IMR-90 (cell line): ENCODE results near the gene SLBP. TPM values are rescaled to one million over a fixed set of nuclear protein-coding genes. Genes with fewer than 3 reads are reported as not detected.

Experiments used
- ATAC-seq: fragments of 200-7000 bp; cut with Tn5 transposase; 2 replicates; pipeline ENCODE4 v1.9.1; 2020; ENCODE audit warnings: low read depth, mild to moderate bottlenecking, moderate library complexity
- BruUV-seq: library from RNA; stranded (reverse); fragments of 400-500 nt; replicated peaks from 2 replicates; lab custom pipeline; 2021; lab: Mats Ljungman, UMichigan
- CTCF ChIA-PET: fragments of 300-600 bp; formaldehyde crosslinking; extraction: SDS; loops from one replicate; lab custom pipeline; 2021; ENCODE audit warnings: antibody characterized with exemption; lab: Yijun Ruan, JAX
- POLR2A ChIA-PET: fragments of 300-600 bp; sonication (Branson Sonifier 250); formaldehyde crosslinking; loops from one replicate; lab custom pipeline; 2022; ENCODE audit warnings: antibody characterized with exemption; ENCODE audit not compliant: unreplicated experiment; lab: Charles Lee
- DNase-seq: peaks from one replicate; pipeline ENCODE4 v3.0.0; 2013
- H2AFZ ChIP-seq: replicated peaks from 2 replicates; pipeline ENCODE3; 2013; ENCODE audit warnings: low read length, mild to moderate bottlenecking; ENCODE audit not compliant: poor library complexity
- H2AK5ac ChIP-seq: 2 replicates; pipeline ENCODE4 v1.6.1; 2013; ENCODE audit warnings: low read depth, low read length, inconsistent platforms
- H2AK9ac ChIP-seq: replicated peaks from 2 replicates; pipeline ENCODE3; 2013; ENCODE audit warnings: mild to moderate bottlenecking, low read depth, low read length, moderate library complexity; ENCODE audit not compliant: poor library complexity
- H2BK120ac ChIP-seq: 2 replicates; pipeline ENCODE4 v1.6.1; 2013; ENCODE audit warnings: low read depth, low read length, inconsistent platforms
- H2BK15ac ChIP-seq: 3 replicates; pipeline ENCODE4 v1.6.1; 2013; ENCODE audit warnings: low read depth, low read length, inconsistent platforms
- H2BK20ac ChIP-seq: 2 replicates; pipeline ENCODE4 v1.6.1; 2013; ENCODE audit warnings: low read depth, mild to moderate bottlenecking, inconsistent platforms, low read length, moderate library complexity
- H2BK5ac ChIP-seq: 2 replicates; pipeline ENCODE4 v1.6.1; 2013; ENCODE audit warnings: mild to moderate bottlenecking, low read depth, low read length, inconsistent platforms; ENCODE audit not compliant: poor library complexity, severe bottlenecking
- H3K14ac ChIP-seq: replicated peaks from 2 replicates; pipeline ENCODE4 v1.6.1; 2013; ENCODE audit warnings: low read depth, low read length, inconsistent platforms
- H3K18ac ChIP-seq: 2 replicates; pipeline ENCODE4 v1.6.1; 2013; ENCODE audit warnings: low read depth, low read length, control low read depth
- H3K23ac ChIP-seq: 2 replicates; pipeline ENCODE4 v1.6.1; 2013; ENCODE audit warnings: low read depth, low read length, inconsistent platforms
- H3K27ac ChIP-seq: 2 replicates; pipeline ENCODE4 v1.5.1; 2013; ENCODE audit warnings: mild to moderate bottlenecking, control low read depth, low read length; ENCODE audit not compliant: insufficient read depth
- H3K27me3 ChIP-seq: 2 replicates; pipeline ENCODE4 v1.6.1; 2013; ENCODE audit warnings: low read length; ENCODE audit not compliant: control insufficient read depth, insufficient read depth
- H3K36me3 ChIP-seq: 2 replicates; pipeline ENCODE4 v1.6.1; 2013; ENCODE audit warnings: low read length, mixed read lengths; ENCODE audit not compliant: control insufficient read depth, insufficient read depth
- H3K4ac ChIP-seq: 2 replicates; pipeline ENCODE4 v1.6.1; 2013; ENCODE audit warnings: low read depth, low read length, inconsistent platforms
- H3K4me1 ChIP-seq: 2 replicates; pipeline ENCODE4 v1.6.1; 2013; ENCODE audit warnings: low read length, mixed read lengths; ENCODE audit not compliant: control insufficient read depth, insufficient read depth
- H3K4me2 ChIP-seq: 2 replicates; pipeline ENCODE4 v1.6.1; 2013; ENCODE audit warnings: low read depth, mild to moderate bottlenecking, control low read depth, low read length, moderate library complexity
- H3K4me3 ChIP-seq: 2 replicates; pipeline ENCODE4 v1.5.1; 2013; ENCODE audit warnings: low read depth, mild to moderate bottlenecking, control low read depth, low read length, moderate library complexity; ENCODE audit not compliant: insufficient read depth
- H3K56ac ChIP-seq: 2 replicates; pipeline ENCODE4 v1.6.1; 2013; ENCODE audit warnings: low read length, inconsistent platforms; ENCODE audit not compliant: insufficient read depth; ENCODE audit errors: extremely low read depth
- H3K79me1 ChIP-seq, 2 experiments: 2 replicates each; pipeline ENCODE4 v1.6.1; 2013; ENCODE audit warnings: low read length in 2 of 2, inconsistent platforms in 1 of 2, low read depth in 1 of 2
- H3K9ac ChIP-seq: 2 replicates; pipeline ENCODE4 v1.6.1; 2013; ENCODE audit warnings: low read depth, low read length, control low read depth
- H3K9me1 ChIP-seq: 2 replicates; pipeline ENCODE4 v1.6.1; 2013; ENCODE audit warnings: low read length, inconsistent platforms; ENCODE audit not compliant: insufficient read depth
- H3K9me3 ChIP-seq: 2 replicates; pipeline ENCODE4 v1.6.1; 2013; ENCODE audit warnings: low read length; ENCODE audit not compliant: control insufficient read depth, insufficient read depth
- H4K20me1 ChIP-seq: 2 replicates; pipeline ENCODE4 v1.6.1; 2013; ENCODE audit warnings: low read length, inconsistent platforms; ENCODE audit not compliant: insufficient read depth
- H4K5ac ChIP-seq: 2 replicates; pipeline ENCODE4 v1.6.1; 2013; ENCODE audit warnings: mild to moderate bottlenecking, low read depth, low read length, control low read depth
- H4K8ac ChIP-seq, 2 experiments: 2 replicates each; pipeline ENCODE4 v1.6.1; 2013; ENCODE audit warnings: low read depth in 2 of 2, low read length in 2 of 2, control low read depth in 1 of 2, inconsistent platforms in 1 of 2
- H4K91ac ChIP-seq: 2 replicates; pipeline ENCODE4 v1.6.1; 2013; ENCODE audit warnings: low read depth, low read length, inconsistent platforms; ENCODE audit not compliant: insufficient read depth
- CEBPB ChIP-seq: IDR thresholded peaks from 2 replicates; pipeline ENCODE4 v1.6.1; 2012; ENCODE audit warnings: low read depth, low read length, improper control_type of control experiment
- MAZ ChIP-seq: IDR thresholded peaks from 2 replicates; pipeline ENCODE4 v1.6.1; 2012; ENCODE audit warnings: low read depth, mild to moderate bottlenecking, low read length, improper control_type of control experiment, moderate library complexity, borderline replicate concordance
- RAD21 ChIP-seq: IDR thresholded peaks from 2 replicates; pipeline ENCODE4 v1.6.1; 2012; ENCODE audit warnings: low read length, improper control_type of control experiment
- RCOR1 ChIP-seq: IDR thresholded peaks from 2 replicates; pipeline ENCODE4 v1.6.1; 2012; ENCODE audit warnings: mild to moderate bottlenecking, low read length, improper control_type of control experiment; ENCODE audit not compliant: insufficient replicate concordance
- RFX5 ChIP-seq: IDR thresholded peaks from 2 replicates; pipeline ENCODE4 v1.8.0; 2012; ENCODE audit warnings: low read depth, mild to moderate bottlenecking, low read length, moderate library complexity
- WGBS, 2 experiments: methylation state at CpG; one replicate each; pipeline versions ENCODE4 v1.1.5 to v1.1.7; 2013; ENCODE audit warnings: missing lambda C conversion rate in 2 of 2; ENCODE audit not compliant: insufficient read length in 1 of 2; ENCODE audit errors: extremely low coverage in 2 of 2; 5-methylcytosine and 5-hydroxymethylcytosine counted together
- dilution Hi-C: fragments of 300-500 bp; cut with HindIII; formaldehyde crosslinking; loops from one replicate; pipeline ENCODE4 v1.14.3; 2018; ENCODE audit warnings: low sequenced_read_pairs; ENCODE audit not compliant: unreplicated experiment
- in situ Hi-C: fragments of 300-500 bp; cut with MboI; formaldehyde crosslinking; loops from 3 replicates; pipeline ENCODE4 v1.14.3; 2019; ENCODE audit warnings: low sequenced_read_pairs, inconsistent platforms, mixed read lengths
- intact Hi-C: fragments of 100-400 bp; cut with micrococcal nuclease; formaldehyde crosslinking; loops from 2 replicates; pipeline ENCODE4 v1.10.0; 2022
- polyA plus RNA-seq, 3 experiments: library from polyadenylated mRNA; depleted of rRNA; stranded (reverse); fragments of >200 nt; gene quantifications; 2 replicates each; pipeline ENCODE4 v1.2.3, GENCODE V29; 2012; ENCODE audit warnings: low replicate concordance in 1 of 3
- total RNA-seq: library from RNA; depleted of rRNA; stranded (reverse); fragments of >200 nt; gene quantifications from 2 replicates; pipeline ENCODE4 v1.2.3, GENCODE V29; 2012

Gene SLBP
- total and polyA plus RNA-seq, 2 of the 4 experiments (the other 2 are of a cell fraction): 64.9 to 66.1 TPM

DNA sequence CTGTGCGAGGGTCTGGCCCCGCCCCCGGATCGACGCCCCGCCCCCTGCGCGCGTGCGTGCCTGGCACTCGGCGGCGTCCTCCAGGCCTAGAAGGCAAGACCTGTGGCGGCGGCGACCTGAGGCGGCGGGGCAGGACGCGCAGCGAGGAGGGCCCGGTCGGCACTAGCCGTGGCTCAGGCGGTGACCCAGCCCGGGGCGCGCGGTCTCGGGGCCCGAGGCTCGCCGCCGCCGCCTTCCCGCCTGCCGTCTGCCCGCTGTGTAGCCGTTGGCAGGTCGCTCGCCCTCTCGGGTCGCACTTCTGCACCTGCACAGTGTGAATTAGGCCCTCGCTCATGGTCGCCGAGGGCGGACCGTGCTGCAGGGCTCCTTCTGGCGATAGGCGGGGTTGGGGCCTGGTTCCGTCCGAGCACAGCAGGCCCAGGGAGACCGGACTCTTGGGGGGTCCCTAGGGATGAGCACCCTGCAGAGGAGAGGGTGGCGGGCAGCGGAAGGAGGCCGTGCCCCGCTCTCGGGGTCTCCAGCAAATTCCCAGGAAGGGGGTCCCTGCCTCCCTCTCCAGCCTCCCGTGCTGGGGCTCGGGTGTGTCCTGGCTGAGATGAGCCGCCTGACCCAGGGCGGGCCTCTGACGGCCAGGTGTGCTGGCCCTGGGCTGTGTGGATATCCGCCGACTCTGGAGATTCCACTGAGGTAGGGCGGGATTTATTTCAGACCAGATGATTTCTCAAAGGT lies 27.4 kb downstream of the SLBP start:
- Histone ChIP-seq H3K27ac (no peak overlapping the region; the same call in 1 of the 2 replicates), H3K4ac (peak overlapping the region; percentile 80), H3K4me3 (peak overlapping the region; percentile 83), H2AFZ (peak overlapping the region; percentile 95), H3K4me2 (peak overlapping the region; percentile 68), H4K91ac (peak overlapping the region; percentile 17), H4K8ac (peak overlapping the region; percentile 87 to 95), H2BK5ac (peak overlapping the region; percentile 11), H3K36me3 (no peaks in the 10 kb centered on the region), H2BK120ac (no peak overlapping the region), H3K23ac (no peak overlapping the region), H3K9me3 (no peaks in the 10 kb centered on the region), H4K5ac (peak overlapping the region; percentile 88), H3K79me1 (peaks cover 0 to 7% of the 10 kb centered on the region in 2 experiments; a peak in 2 of 4 replicates), H3K27me3 (no peaks in the 10 kb centered on the region), H2BK15ac (no peak overlapping the region; the same call in 2 of the 3 replicates), H2BK20ac (no peak overlapping the region), H4K20me1 (peaks cover 5% of the 10 kb centered on the region), H3K56ac (no peak overlapping the region; the same call in 1 of the 2 replicates), H3K9me1 (peaks cover 4% of the 10 kb centered on the region; the same call in 1 of the 2 replicates), H3K14ac (no peak overlapping the region; the same call in 1 of the 2 replicates), H3K9ac (no peak overlapping the region), H2AK5ac (no peak overlapping the region), H3K18ac (no peak overlapping the region), H3K4me1 (peaks cover 6% of the 10 kb centered on the region; the same call in 1 of the 2 replicates), H2AK9ac (peak overlapping the region; percentile 96)
- no peak for DNase-seq
- in situ Hi-C loops: no loop called here
- CTCF ChIA-PET: no interaction called here
- POLR2A ChIA-PET: no interaction called here
- TF ChIP-seq MAZ (no peak), RFX5 (no peak), RAD21 (no peak), CEBPB (no peak), RCOR1 (no peak)
- BruUV-seq: no TSS peak
- ATAC-seq: no peak
- dilution Hi-C loops: no loop called here
- WGBS, 2 experiments: 29% methylated on average over 31 of the region's 66 CpGs; no CpG with 5 or more reads in 1 of the 2 experiments
- intact Hi-C loops: no loop called here
